HG03025 (cell line): ENCODE results near the gene SALL4.
"Not testable (repeated sequence)": the region's sequence is repeated elsewhere in the genome, so short reads cannot be mapped to it uniquely, and the experiment has no call there.

Experiments used
- ATAC-seq: cut with Tn5 transposase; IDR thresholded peaks from one replicate; pipeline ENCODE4 v1.9.1; 2021; ENCODE audit warnings: mild to moderate bottlenecking, moderate library complexity; ENCODE audit not compliant: unreplicated experiment, low FRiP score

SALL4 gene

DNA sequence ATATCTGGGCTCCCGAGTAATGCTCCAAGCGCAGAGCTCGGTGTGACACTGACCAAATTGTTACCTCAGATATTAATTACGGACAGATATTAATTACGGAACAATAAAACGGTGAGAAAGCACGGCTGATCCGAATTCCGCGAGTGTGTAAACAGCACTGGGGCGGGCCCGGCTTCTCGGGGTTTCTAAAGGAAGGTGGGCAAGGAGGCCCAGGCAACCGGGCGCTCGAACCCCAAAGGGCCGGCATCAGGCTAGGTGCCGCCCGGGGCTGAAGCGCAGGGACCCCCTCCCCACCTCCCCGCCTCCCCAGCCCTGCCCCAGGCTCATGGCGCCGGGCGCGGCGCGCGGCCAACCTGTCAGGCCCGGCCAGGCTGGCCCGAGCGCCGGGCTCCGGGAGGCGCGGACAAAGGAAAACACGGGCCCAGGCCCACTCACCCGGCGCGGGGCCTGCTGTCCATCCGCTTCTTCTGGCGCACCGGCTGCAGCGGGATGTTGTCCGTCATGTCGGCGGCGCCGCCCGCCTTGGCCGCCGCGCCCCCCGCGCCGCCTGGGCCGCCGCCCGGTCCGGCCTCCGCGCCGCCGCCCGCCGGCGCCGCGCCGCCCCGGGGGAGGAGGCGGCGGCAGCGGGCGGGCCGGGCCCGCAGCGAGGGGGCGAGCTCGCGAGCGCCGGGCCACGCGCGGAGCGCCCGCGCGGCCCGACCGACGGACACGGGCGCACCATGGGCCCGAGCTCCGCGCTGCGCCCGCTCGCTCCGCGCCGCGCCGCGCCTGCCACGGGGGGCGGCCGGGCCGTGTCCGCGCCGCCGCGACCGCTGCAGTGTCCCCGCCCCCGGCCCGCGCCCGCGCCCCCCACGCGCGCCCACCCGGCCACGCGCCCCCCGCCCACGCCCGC is 34.2 kb downstream of the SALL4 start, which contains the start of gene ATP9A:
ATP9A (minus strand) TSS at position 524 of the 892 bp plus-strand sequence; CDS start at position 503, 21 bp downstream.
- ATAC-seq, result no peak

DNA sequence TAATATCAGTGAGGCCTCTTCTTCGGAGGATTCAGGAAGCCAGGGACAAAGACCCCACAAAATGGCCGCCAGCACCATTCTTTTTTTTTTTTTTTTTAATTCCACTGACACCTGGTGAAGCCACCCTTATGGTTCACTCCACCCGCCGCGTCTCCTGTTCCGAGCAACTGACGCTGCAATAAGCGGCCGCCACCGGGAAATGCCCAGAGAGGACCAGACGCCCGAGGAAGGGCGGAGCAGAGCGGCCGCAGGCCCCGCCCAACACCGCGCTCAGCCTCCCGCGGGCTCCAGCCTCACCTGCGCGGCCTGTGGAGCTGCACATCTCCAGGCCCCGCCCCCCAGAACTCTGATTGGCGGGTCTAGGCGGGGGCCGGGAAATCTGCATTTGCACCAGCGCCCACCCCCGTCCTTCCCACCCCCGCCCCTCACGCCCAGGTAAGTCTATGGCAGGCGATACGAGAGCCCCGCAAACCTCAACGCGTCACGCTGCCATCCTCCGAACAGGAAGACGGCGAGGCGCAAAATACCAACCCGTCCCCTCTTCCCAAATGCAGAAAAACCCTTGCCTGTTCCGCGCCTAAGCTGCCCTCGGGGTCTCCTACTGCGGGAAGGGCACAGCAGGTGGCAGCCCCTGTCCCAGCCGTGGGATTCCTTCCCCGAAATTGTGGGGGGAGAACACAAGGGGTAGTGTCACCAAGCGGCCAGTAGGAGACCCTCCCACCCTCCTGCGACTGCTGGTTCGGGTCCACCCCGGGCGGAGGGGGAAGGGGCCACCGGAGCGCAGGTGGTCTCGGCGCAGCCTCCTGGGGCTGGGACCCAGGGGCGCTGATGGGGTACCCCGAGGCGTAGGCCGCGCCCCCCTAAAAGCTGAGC is 35.1 kb downstream of the SALL4 start:
- no peak for ATAC-seq

DNA sequence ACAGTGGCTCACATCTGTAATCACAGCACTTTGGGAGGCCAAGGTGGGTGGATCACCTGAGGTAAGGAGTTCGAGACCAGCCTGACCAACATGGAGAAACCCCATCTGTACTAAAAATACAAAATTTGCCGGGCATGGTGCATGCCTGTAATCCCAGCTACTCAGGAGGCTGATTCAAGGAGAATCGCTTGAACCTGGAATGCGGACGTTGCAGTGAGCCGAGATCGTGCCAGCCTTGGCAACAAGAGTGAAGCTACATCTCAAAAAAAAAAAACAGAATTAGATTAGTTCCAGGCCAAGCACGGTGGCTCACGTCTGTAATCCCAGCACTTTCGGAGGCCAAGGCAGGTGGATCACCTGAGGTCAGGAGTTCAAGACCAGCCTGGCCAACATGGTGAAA is 36.9 kb downstream of the SALL4 start:
- ATAC-seq, result not testable (repeated sequence)

DNA sequence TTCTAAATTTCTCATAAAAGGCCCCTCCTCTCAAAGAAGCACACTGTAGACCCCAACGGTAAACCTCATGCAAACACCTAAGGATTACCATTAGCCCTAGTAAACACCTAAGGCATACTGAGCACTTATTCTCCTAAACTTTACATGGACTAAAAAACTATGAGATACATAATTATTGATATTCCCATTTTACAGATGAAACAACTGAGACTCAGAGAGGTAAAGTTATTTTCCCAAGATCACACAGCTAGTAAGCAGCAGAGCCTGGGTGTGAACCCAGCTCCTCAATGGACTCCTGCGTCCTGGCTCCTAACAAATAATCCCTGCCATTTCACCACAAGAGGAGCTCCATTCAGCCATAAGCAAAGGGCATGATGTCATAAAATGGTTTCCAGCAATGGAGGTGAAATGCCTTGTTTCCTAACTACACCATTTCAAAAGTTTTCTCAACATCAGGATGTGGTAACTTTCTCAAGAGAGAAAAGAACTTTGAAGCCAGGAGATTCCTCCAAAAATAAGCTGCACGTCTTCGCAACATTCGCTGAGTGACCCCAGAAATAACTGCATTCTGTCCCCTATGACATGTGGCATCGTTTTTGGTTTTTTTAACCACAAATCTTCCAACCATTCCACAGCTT is 38.2 kb downstream of the SALL4 start:
- ATAC-seq, result no peak

DNA sequence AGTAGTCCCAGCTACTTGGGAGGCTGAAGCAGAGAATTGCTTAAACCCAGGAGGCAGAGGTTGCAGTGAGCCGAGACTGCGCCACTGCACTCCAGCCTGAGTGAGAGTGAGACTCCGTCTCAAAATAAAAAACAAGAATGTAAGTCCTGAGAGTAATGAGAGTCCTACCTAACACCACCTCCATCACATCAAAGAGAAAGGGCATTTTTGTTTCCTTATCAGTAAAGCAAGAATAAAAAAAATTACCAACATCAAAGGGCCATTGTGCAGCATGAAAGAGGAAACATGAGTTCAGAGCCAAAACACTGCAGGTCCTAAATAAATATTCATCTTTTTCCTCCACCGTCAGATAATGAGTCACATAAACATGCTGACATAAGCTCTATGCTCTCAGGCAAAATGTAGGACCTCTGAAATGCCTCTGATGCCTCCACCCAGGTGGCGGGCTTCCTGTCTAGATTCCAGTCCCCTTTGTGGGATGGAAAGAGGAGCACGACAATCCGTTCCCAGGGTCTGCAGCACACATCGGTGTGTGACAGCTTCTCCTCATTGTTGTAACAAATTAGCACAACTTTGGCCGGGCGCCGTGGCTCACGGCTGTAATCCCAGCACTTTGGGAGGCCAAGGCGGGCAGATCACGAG is 41.3 kb downstream of the SALL4 start:
- ATAC-seq, result no peak

DNA sequence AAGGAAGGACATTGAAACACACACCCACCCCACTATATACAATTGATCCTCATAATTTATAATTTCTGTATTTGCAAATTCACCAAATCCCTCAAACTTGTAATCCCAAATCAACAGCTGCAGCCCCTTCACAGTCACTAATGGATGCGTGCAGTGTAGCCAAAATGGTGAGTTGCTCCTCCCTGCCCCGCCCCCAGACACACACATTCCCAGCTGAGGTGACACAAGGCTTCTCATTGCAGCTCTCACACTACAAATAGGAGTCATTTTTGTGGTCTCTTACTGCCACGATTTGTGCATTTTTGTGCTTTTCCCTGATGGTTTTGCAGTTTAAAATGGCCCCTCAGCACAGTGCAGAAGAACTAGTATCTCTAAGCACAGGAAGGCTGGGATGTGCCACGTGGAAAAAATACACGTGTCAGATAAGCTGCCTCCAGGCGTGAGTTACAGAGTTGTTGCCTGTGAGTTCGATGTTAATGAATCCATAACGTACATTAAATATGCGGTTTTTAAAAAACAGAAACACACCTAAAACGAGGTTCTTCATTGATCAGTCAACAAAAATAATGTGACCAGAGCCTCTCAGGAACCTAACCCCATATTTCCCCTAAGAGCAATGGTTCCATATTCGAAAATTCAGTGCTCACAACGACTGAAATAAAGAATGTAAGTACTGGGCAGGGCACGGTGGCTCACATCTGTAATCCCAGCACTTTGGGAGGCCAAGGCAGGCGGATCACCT is 42.4 kb downstream of the SALL4 start:
- no peak for ATAC-seq

DNA sequence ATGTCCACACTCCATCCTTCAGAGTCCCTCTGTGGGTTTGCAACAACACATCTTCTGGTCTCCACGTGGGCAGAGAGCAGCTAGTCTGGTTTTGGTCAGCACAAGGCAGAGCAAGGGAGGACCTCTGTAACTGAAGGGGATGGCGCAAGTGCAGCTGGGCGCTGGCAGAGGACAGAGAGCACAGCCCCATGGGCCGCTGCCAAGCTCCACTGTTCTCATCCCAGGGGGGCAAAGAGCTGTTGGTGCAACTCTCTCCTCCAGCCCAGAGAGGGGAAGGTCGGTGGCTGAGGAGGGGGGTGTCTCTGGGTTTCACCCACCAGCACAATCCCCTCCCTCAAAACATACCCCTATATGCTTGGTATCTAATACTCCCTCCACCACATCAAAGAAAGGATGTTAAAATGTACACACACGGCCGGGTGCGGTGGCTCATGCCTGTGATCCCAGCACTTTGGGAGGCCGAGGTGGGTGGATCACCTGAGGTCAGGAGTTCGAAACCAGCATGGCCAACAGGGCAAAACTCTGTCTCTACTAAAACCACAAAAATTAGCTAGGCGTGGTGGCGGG is 43.3 kb downstream of the SALL4 start:
- ATAC-seq, result no peak

DNA sequence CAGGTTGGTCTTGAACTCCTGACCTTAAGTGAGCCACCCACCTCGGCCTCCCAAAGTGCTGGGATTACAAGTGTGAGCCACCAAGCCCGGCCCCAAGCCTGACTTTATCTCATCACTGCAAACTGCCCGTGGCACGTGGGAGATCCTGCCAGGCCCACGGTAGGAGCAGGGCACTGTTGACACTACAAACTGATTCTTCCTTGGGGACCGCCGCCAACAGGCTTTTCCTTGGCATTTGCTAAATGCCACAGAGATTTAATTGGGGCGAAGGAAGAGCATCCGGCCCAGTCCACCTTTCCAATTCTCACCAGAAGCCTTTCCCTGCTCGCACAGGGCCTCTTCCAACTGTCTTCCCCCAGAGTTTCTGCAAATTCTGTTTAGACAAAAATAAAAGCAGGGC is 45.1 kb downstream of the SALL4 start:
- ATAC-seq, result no peak

DNA sequence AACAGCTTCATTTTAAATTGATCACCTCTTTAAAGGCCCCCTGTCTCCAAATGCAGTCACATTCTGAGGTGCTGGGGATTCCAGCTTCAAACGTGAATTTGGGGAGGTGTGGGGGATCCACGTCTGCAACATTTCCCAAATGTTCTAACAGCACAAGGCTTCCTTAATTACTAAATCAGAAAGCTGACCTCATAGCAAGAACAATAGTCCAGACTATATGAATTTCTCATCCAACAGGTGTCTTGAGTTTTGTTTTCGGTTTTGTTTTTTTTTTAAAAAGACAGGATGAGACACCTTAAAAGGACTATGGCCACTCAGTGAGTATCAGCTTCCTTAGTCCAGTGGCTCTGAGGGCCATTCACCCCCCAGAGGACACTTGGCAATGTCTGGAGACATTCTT is 45.7 kb downstream of the SALL4 start:
- ATAC-seq, result no peak

DNA sequence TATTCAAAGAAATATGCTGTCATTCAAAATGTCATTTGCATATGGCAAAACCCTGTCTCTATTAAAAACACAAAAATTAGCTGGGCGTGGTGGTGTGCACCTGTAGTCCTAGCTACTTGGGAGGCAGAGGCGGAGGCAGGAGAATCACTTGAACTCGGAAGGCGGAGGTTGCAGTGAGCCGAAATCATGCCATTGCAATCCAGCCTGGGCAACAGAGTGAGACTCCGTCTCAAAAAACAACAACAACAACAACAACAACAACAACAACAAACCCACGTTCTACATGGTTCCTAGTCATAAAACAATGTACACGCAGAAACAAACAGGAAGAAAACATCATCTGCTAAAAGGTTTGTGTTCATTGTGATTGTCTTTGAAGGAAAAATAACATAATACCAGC is 49.1 kb downstream of the SALL4 start:
- ATAC-seq, result not testable (repeated sequence)

DNA sequence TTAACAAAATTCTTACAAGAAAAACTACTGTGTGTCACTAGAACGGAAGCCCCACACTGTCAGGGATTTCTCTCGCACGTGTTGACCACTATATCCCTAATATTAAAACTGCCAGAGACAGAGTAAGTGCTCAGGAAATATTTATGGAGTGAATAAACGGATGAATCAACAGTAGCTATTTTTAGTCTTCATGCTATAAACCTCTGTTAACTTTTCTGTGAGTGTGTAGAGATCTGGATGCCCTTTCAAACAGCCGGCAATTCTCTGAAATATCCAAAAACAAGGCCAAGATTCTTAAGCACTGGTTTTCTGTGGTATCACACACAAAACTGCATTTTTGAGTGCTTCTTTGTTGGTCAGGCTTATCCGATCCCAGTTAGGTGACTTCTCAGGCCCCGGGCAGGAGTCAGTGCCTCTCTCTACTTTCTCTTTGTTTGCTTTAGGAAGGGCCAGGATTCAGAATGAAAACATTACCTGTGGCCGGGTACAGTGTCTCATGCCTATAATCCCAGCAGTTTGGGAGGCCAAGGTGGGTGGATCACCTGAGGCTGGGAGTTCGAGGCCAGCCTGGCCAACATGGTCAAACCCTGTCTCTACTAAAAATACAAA is 49.9 kb downstream of the SALL4 start:
- ATAC-seq, result no peak

DNA sequence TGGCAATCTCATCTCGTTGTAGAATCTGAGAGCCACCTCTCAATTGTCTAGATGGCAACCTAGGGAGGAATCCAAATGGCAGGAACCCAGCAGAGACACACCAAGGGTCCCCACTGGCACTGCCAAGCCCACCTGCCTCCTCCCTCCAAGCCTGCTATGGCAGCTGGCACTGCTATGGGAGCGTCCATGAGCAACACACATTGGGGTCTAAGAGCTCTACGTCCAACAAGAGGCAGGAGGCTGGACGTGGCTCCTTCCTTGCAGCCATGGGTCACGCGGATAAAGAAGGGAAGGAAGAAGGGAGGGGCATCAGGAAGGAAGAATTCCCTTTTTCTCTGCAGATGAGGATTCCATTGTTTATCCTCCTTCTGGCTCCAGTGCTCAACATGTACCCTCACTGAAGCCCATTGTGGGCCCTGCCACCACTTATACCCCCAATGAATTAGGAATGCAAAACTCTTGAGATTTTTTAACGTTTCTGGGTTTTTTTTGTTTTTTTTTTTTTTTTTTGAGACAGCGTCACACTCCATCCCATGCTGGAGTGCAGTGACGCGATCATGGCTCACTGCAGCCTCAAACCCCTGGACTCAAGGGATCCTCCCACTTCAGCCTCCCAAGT is 51.4 kb downstream of the SALL4 start:
- no peak for ATAC-seq

DNA sequence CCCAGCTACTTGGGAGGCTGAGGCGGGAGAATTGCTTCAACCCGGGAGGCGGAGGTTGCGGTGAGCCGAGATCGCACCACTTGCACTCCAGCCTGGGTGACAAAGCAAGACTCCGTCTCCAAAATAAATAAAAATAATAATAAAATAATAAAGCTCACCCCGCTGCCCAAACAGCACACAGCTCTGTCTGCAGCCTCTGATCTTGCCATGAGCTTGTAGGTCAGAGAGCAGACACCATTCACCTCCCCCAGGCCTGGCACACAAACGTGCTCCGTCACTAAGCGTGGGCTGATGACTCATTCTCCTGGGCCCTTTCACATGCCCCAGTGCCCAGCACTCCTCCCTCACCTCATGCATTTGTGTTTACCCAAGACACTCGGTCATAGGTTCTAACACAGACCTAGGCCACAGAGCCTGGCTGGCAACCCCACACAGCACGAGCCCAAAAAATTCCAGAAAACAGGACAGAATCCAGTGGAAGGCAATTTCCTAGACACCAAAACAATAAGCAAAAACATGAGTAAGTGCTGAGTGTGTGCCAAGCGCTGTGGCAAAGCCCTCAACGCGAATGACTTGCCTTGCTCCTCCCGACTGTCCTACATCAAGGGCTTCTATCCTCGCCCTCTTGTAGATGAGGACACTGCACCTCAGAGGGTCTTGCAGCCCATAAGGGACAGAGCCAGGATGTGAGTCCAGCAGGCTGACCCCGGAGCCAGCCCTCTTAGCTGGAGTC is 52.1 kb downstream of the SALL4 start:
- no peak for ATAC-seq

DNA sequence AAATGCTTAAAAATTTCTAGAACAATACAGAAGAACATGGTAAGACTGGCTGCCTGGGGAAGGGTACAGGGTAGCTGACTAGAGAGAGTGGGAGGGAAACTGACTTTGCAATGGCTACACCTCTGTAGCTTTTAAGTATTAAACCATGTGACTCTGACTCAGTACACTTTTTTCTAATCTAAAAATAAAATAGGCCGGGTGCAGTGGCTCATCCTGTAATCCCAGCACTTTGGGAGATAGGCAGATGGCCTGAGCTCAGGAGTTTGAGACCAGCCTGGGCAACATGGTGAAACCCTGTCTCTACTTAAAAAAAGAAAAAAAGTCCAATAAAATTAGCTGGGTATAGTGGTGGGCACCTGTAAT is 52.7 kb downstream of the SALL4 start:
- no peak for ATAC-seq

DNA sequence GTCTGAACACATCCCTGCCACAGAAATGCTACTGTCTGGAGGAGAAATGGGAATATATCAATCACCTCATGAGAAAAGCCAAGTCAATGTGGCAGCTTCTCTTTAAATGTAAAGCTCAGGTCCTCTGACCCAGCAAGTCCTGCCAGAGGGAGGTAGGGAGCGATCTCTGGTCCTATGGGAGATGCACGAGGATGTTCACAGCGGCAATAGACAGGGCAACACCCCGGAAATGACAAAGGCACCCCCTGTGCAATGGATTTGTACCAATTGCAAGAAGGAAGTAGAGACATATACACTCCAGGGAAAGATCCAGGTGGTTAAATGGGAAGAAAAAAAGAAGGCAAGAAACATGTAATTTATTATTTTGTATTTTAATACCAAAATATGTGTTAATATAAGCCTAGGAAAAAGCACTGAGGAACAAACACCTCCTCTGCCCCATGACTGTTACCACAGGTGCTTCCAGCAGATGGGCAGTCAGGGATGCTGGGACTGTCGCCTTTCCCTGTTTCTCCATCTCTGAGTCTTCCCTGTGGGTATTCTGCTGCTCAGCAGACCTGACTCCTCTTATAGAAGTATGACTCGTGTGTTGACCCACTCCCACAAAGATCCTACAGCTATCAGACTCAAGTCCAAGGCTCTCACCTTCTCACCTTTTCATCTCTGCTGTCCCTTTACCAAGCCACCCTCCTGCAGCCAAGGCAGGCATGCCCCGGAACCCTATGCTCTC is 55.0 kb downstream of the SALL4 start:
- ATAC-seq, result no peak

DNA sequence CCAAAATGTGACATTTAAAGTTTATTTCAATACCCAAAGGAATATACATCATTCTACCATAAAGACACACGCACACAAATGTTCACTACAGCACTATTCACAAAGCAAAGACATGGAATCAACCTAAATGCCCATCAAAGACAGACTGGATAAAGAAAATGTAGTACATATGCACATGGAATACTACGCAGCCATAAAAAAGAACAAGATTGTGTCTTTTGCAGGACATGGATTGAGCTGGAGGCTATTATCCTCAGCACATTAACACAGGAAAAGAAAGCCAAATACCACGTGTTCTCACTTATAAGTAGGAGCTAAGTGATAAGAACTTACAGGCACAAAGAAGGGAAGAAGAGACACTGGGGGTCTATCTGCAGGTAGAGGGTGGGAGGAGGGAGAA is 56.5 kb downstream of the SALL4 start:
- no peak for ATAC-seq

DNA sequence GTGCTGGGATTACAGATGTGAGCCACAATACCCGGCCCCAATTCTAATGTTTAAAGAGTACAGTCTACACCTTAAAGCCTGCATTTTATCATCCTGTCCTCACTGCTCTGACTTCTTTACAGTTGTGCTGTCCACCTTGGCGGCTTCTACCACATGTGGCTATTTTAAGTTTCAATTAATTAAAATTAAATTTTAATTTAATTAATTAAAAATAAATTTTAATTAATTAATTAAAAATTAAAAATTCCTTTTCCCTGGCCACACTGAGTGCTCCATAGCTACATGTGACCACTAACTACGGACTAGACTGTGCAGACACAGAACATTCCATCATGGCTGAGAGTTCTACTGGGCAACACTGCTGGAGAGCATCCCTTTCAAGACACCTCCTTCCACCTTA is 61.5 kb downstream of the SALL4 start:
- ATAC-seq, result no peak
